Measurements from ENCODE around the gene AUH.

The AUH gene

DNA sequence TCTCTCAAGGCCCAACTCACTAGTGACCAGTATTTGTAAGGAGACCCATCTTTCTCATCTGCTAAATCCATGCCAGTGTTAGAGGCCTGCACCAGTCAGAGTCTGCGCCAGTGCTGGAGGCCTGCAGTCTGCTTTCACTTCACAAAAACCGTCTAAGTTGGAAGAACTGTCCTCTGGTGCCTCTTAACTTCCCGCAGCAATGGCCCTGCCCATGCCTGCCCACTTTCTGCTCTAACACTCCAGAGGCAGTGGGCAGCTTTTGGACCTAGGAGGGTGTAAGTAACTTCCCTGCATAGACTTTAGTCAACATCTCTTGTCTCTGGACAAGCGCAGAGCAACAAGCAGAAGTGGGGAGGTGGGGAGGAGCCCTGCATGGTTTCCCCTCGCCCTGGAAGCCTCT is 152.9 kb downstream of the AUH start:
- TF ChIP-seq CTCF (IDR thresholded peaks at IDR 0.05; ENCODE audit: control insufficient read depth, extremely low read depth, insufficient read depth), result no peak
- DNase-seq (ENCODE audit: low read depth), result no peak
- no peak overlapping the region for H3K4me3 ChIP-seq (ENCODE audit: low read depth, low read length)

DNA sequence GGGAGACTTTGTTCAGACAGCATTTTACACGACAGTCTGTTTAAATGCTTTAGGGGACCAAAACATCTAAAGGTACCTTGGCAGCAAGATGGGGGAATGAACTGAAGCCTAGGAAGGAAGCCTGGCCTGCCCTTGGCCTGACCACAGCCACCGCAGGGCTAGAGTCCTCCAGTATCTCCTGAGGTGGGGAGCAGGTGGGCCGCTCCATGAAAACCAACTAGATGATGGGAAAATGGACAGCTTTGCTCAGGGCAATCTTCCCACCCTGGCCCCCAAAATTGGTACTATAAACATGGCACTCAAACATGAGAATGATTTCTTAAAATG is 153.3 kb downstream of the AUH start:
- H3K4me3 ChIP-seq (ENCODE audit: low read depth, low read length), result no peak overlapping the region
- DNase-seq (ENCODE audit: low read depth), result no peak
- TF ChIP-seq CTCF (IDR thresholded peaks at IDR 0.05; ENCODE audit: control insufficient read depth, extremely low read depth, insufficient read depth), result no peak

DNA sequence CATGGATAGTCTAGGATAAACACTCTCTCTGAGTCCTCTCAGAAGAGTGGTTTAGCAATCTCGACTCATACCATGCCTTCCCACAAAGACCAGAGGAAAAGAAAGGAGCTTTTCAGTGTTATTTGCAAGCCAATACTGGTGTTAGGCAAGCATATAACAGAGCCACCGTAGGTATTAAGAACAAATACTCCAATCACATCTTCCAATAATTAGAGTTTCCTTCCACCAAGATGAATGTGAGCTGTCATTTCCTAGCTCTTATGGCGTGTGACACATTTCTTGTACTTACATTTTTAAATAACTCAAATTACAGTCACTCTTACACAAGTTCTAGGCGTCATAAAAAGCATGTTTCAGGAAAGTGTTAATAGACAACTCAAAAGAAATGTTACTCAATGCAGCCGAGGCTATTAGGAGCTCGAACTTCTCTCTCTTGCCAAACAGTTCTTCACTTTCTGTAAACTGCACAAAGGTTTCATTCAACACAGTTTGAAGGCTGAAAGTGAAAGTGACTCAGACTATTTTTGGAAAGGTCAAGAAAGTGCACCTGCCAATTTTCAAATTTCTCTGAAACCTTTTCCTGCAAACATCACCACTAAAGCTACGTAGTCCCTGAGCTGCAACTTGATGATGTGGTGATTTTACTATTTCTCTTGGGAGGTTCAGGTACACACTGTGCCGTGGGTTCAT is 153.8 kb downstream of the AUH start:
- H3K4me3 ChIP-seq (ENCODE audit: low read depth, low read length), result no peak overlapping the region
- no peak for TF ChIP-seq CTCF (IDR thresholded peaks at IDR 0.05; ENCODE audit: control insufficient read depth, extremely low read depth, insufficient read depth)
- no peak for DNase-seq (ENCODE audit: low read depth)

GRCh38 chr9:91207397-91207728 is 154.4 kb downstream of the AUH start:
- no peak for TF ChIP-seq CTCF (IDR thresholded peaks at IDR 0.05; ENCODE audit: control insufficient read depth, extremely low read depth, insufficient read depth)
- H3K4me3 ChIP-seq (ENCODE audit: low read depth, low read length), result no peak overlapping the region
- no peak for DNase-seq (ENCODE audit: low read depth)

GRCh38 chr9:91206806-91207205 is 154.9 kb downstream of the AUH start:
- no peak for DNase-seq (ENCODE audit: low read depth)
- no peak for TF ChIP-seq CTCF (IDR thresholded peaks at IDR 0.05; ENCODE audit: control insufficient read depth, extremely low read depth, insufficient read depth)
- no peak overlapping the region for H3K4me3 ChIP-seq (ENCODE audit: low read depth, low read length)

- H3K4me3 ChIP-seq (ENCODE audit: low read depth, low read length), result no peak overlapping the region
- TF ChIP-seq CTCF (IDR thresholded peaks at IDR 0.05; ENCODE audit: control insufficient read depth, extremely low read depth, insufficient read depth), result no peak
- DNase-seq (ENCODE audit: low read depth), result no peak
These were observed 158.9 kb downstream of the AUH start for GRCh38 chr9:91202736-91203283.

DNA sequence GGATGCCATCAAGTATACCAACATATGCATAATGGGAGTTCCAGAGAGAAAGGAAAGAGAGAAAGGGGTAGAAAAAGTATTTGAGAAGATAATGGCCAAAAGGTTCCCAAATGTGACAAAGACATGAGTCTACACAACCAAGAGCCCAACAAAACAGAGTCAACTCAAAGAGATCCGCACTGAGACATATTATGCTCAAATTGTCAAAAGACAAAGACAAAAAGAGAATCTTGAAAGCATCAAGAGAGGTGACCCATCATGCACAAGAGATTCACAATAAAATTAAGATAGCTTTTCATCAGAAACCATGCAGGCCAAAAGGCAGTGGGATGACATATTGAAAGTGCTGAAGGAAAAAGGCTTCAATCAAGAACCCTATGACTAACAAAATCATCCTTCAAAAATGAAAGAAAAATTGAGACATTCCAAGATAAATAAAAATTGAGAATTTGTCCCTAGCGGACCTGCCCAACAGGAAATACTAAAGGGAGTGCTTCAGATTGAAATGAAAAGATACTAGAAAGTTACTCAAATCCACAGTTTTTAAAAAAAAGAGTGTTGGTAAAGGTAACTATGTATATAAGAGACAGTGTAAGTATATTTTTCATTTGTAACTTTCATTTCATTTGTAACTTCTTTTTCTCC is 160.9 kb downstream of the AUH start:
- TF ChIP-seq CTCF (IDR thresholded peaks at IDR 0.05; ENCODE audit: control insufficient read depth, extremely low read depth, insufficient read depth), result no peak
- H3K4me3 ChIP-seq (ENCODE audit: low read depth, low read length), result no peak overlapping the region
- no peak for DNase-seq (ENCODE audit: low read depth)

All from LNCaP clone FGC (cell line).